Subcutaneous adipose tissue (tissue), 4 donors: Measurements from ENCODE around the gene OARD1. TPM values are rescaled to one million over a fixed set of nuclear protein-coding genes. Genes with fewer than 3 reads are reported as not detected.

Source experiments
- CTCF ChIP-seq: fragments of 450-650 bp; IDR thresholded peaks from one replicate; pipeline ENCODE4 v1.5.1; 2016; ENCODE audit warnings: low read depth, mild to moderate bottlenecking, control low read depth, antibody characterized with exemption, moderate library complexity
- total RNA-seq, 4 donors: library from RNA; depleted of rRNA; stranded (reverse); fragments of >200 nt; gene quantifications; one replicate each; pipeline ENCODE4 v1.1.0, GENCODE V29; 2016

Gene OARD1
- total RNA-seq, 4 donors from 2014 or later: 13.9 to 30.3 (median 20.6) TPM

DNA sequence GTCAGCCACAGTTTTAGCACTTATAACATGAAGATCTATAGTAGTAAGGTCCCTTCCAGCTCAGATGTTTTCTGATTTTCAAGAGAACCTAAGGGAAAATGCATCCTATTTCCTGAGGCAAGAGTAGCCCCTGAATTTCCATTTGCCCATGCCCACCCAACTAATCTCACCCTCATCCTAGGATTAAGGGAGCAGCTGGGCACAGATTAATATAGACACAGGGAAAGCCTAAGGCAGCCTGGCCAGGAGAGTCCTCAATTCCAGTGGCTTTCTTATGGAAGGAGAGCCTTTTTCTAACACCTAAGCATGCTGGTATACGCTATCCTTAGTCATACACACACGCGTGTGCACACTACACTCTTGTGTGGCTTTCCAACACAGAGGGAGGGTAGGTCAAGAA, 17.6 kb downstream of the OARD1 start:
- no peak for TF ChIP-seq CTCF

GRCh38 chr6:41053041-41053440, 19.1 kb downstream of the OARD1 start, which contains the start of gene APOBEC2:
Gene APOBEC2, plus strand, starts transcription at chr6:41053202. Its CDS starts 146 bp downstream, at chr6:41053348.
- TF ChIP-seq CTCF: no peak

- TF ChIP-seq CTCF: no peak
These were observed 20.3 kb downstream of the OARD1 start for GRCh38 chr6:41051873-41052272.

GRCh38 chr6:41050536-41050935, 21.6 kb downstream of the OARD1 start:
- TF ChIP-seq CTCF: no peak

GRCh38 chr6:41049955-41050354, 22.2 kb downstream of the OARD1 start:
- TF ChIP-seq CTCF: no peak

GRCh38 chr6:41049521-41049920, 22.6 kb downstream of the OARD1 start:
- TF ChIP-seq CTCF: no peak

DNA sequence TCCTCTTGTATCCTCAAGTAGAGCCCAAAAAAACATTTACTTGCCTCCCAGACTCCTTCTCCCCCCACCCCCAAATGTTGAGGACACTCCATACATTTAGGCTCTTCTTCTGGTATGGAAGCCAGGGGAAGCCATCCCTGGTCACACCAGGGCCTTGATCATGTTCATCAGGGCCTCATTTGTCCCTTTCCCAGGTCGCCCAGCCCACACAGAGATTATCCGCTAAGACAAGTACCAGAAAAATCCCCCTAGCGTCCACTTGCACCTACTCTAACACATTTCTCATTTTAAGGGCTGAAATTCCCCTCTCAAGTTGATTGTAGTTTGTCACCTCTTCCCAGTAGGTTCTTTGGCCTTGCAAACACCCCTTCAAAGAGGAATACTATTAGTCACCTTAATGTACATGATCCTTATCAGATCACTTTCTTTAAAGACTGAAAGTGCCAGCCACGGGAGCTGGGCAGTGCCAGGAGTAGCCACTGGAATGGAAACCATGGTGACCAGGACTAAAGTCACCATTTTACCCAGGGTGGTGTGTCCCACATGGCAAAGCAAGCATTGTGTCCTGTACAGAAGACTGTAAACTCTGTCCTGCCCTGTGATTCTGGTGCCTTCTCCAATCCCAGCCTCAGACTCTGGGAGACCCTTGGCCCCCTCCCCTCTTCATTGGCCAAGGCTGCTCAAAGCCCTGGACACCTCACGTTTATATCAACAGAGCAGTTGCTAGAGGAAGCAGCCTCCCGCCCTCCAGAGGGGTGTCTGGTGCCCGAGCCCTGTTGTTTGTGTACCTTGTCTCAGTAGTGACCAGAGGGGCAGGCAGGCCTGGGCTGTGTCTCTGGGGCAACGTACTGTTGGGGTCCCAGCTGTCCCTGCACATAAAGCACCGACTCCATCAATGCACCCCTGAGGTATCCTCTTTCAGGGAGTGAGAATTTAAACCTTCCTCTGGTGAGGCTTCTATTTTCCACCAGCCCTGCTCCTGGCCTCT, 24.1 kb downstream of the OARD1 start:
- no peak for TF ChIP-seq CTCF
